GM18508 (cell line): ENCODE data around the gene SPSB3.
"Not testable (repeated sequence)": the region's sequence is repeated elsewhere in the genome, so short reads cannot be mapped to it uniquely, and the experiment has no call there.

Source experiments
- ATAC-seq: cut with Tn5 transposase; IDR thresholded peaks from one replicate; pipeline ENCODE4 v1.9.1; 2021; ENCODE audit warnings: moderate number of reproducible peaks; ENCODE audit not compliant: insufficient read depth, unreplicated experiment

SPSB3 gene

DNA sequence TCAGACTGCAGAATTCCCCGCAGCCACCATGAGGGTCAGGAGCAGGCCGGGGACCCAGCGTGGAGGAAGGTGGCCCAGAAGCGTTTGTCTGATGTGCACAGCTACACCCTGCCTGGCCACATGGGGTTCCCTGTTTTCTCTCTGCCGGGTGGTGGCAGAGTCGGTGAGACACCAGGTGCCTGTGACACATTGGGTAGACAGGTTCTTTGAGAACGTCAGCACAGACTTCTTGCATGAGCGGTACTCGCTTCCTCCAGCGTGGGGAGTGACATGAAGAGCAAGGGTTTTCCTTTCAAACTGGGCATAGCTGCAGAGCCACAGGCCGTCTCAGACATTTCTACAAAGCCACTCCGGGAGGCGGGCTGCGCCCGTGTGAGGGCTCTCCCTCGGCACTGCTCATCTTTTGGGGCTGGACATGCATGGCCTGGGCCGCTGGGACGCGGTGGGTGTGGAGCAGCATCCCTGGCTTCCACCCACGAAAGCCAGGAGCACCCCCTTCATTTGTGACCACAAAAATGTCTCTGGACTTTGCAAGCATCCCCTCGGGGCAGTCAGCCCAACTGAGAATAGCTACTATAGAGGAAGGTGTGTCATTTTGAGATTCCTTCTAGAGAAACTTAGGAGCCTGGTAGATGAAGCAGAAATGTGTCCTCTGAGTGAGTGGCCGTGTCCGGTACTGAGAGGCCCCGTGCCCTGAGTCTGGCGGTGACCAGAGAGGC is 37.0 kb downstream of the SPSB3 start:
- no peak for ATAC-seq

DNA sequence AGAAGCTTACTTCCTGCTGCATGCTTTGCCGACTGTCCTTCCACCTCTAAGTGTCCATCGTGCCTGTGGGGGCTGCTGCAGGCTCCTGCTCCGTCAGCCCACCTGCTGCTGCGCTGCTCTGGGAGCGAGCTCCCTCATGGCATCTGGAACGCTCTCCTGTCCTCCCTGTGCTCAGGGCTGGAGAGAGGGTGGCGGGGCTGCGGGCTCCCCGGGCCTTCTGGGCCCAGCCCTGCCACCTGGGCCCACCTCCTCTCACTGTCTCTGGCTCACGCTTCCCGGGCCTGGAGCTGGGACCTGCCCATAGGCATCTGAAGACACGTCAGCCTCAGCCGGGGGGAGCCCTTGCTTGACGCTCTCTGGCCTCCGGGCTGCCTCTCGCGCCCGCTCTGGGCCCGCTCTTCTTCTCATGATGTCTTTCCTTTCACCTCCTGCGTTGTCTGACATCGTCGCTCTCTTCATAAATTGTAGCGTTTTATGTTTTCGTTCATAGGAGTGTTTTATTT is 38.0 kb downstream of the SPSB3 start:
- no peak for ATAC-seq

GRCh38 chr16:1743376-1744337 is 38.7 kb downstream of the SPSB3 start:
- no peak for ATAC-seq

DNA sequence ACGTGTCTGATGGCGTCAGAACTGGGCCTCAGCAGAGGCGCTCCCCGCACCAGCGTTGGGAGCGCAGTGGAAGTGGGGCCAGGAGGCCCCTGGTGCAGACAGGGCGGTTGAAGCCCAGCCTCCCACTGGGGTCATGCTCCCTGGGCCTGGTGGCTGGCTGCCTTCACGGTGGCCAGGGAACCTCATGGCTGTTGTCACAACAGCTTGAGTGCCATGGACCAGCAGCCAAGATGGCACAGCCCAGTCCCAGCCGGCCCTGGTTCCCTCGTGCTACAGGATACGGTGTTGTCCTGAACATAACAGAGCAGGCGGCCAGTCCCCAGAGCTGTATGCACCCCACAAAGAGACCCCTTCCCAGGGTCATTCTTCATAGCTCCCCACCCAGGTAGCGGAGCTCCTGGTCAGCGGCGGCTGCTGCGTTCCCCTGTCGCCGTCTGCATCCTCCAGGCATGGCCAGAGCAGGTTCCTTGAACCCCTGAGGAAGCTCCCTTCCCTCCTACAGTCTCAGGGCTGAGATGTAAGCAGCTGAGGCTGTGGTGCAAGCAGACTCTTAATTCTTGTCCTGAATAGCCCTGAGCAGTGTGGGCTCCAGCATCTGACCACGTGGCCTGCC is 40.7 kb downstream of the SPSB3 start:
- no peak for ATAC-seq

DNA sequence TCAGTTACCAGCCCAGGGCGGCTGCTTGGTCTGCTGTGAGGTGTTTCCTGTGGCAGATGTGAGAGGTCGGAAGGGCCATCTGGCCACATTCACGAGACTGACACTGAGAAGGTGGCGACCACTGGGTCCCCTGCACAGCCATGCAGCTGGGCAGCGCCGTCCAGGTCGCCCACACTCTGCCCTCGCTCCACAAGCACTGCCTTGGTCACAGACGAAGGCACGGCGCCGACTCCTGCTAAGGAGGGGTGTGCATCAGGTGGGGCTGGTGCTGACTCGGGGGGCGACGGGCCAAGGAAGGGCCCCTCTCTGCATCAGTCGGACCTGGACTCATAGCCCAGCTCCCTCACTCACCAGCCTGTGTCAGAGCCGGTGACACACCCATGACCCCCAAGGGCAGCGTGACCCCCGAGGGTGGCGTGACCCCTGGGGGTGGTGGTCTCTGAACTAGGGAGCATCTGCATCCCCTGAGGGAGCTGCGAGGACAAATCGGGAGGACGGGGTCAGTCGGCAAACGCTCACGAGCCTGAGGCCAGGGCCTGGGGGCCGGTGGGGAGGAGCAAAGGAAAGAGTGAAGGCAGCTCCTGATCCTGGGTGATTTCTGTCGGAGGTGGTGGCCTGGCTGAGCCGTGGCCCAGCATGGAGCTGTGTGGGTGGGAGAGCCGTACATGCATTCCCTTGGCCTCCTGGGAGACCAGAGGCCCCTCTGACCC is 41.4 kb downstream of the SPSB3 start:
- no peak for ATAC-seq

DNA sequence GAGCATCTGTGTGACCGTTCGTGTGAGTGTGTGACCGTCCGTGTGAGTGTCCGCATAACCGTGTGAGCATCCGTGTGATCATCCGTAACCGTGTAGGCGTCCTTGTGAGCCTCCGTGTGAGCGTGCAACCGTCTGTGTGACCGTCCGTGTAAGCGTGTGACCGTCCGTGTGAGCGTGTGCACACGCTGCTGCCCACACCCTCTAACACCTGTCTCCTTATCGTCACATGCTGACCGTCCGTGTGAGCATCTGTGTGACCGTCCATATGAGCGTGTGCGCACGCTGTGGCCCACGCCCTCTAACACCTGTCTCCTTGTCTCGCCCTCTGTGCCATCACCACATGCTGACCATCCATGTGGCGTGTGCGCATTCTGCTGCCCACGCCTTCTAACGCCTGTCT is 42.1 kb downstream of the SPSB3 start:
- no peak for ATAC-seq

- ATAC-seq: no peak
Observed at GRCh38 chr16:1734816-1735215, 47.6 kb downstream of the SPSB3 start.

DNA sequence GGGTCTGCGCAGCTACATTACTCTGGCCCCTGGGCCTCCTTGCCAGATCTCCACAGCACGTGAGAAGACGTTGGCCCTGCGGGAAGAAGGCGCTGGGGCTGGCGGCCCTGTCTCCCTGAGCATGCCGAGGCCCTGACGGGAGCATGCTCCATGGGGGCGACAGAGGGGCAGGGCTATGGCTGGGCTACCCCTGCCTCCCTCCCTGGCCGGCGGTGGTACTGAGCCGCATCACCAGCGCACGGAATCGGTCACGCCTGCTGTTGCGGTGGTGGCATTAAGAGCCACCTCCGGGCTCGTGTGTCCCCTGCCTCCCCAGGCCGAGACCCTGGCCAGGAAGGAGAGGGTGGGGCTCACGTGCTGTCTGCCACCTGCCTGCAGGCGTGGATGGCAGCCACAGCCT is 48.2 kb downstream of the SPSB3 start:
- no peak for ATAC-seq

GRCh38 chr16:1732551-1732987 is 49.8 kb downstream of the SPSB3 start:
- not testable (repeated sequence) for ATAC-seq

DNA sequence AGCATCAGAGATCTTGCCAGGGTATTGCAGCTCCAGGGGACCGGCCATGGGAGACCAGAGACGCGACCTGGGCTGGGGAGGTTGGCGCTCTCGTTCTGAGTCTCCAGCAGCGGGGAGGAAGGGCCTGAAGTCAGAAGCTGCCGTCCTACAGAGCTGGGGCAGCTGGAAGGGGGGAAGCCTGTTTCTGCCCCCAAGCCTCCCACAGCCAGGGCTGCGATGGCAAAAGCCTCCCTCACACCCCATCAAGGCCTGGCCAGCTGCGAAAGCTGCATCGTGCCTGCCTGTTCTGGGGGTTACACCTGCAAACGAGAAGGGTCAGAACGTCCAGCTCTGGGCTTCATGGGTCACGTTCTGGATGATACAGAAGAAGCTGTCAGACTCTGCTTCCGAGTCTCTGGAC is 50.3 kb downstream of the SPSB3 start:
- ATAC-seq: no peak

DNA sequence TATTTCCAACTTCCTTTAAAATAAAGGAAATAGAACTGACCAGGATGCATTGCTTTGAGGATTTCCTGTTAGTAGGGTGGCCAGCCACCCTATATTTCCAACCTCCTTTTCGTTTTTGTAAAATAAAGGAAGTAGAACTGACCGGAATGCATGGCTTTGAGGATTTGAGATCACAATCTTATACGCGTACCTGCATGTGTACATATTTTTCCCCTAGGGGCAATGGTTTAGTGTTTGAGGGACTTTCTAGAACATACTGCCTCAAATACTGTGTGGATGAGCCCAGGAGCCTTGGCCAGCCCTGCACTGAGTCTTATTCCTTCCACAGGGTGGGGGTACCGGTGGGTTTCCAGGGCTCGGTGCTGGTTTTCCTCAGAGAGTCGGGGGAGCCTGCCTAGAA is 50.8 kb downstream of the SPSB3 start:
- no peak for ATAC-seq

GRCh38 chr16:1731073-1731472 is 51.3 kb downstream of the SPSB3 start:
- ATAC-seq: no peak

DNA sequence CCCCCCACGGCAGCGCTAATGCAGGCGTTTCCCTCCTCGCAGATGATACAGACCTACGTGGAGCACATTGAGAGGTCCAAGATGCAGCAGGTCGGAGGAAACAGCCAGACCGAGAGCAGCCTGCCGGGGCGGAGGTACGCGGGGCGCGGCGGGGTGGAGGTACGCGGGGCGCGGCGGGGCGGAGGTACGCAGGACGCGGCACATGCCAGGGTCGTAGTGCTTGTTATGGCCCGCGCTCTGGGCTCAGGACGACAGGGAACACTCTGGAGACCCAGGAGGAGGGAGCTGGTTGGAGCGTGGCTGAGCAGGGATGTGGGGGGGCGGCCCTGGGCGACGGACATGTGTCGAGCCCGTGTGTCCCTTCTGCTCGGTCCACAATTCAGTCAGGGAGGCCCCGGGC is 52.9 kb downstream of the SPSB3 start:
- ATAC-seq: no peak

DNA sequence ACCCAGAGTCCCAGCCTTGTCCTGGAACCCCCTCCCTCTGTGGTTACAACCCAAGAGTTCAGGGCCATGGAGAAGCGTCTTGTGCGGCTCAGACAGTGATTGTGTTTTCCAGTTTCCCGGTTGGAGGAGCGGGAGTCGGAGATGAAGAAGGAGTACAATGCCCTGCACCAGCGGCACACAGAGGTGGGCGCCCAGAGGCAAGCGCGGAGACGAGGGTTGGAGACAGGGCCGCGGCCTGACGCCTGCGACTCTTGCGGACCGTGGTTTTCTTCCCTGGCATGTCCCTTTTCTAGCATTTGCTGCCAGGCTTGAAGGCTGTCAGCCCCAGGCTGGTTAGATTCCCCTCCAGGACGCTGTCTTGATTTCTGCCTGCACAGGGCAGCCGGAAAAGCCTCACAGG is 53.3 kb downstream of the SPSB3 start:
- no peak for ATAC-seq

- no peak for ATAC-seq
Observed at GRCh38 chr16:1727651-1728624, 54.4 kb downstream of the SPSB3 start.
